Pancreas (tissue), 10 donors: ENCODE measurements around the gene ZCCHC14. TPM values are rescaled to one million over a fixed set of nuclear protein-coding genes. Genes with fewer than 3 reads are reported as not detected.
A peak's percentile ranks its signal among the peaks of the same experiment; 100 is the strongest.

ENCODE experiments used
- ATAC-seq, 4 donors: fragments of 200-7000 bp; cut with Tn5 transposase; one replicate each; pipeline versions ENCODE4 v1.8.0 to v1.9.1; 2020; ENCODE audit warnings: mild to moderate bottlenecking in 4 of 4, moderate library complexity in 4 of 4
- DNase-seq, 6 donors: peaks; one replicate each; pipeline ENCODE4 v3.0.0-alpha.2; 2020
- FAIRE-seq: peaks from 2 replicates; lab custom pipeline; 2012; peaks lifted over from hg19 to GRCh38; lab: Jason Lieb, UNC
- H3K27ac ChIP-seq, 4 donors: fragments of 200-600 bp; sonication (generic); 1 replicate in 3 of 4; 2 replicates in 1 of 4; pipeline versions ENCODE4 v1.5.0 to v1.8.0; 2020
- H3K27me3 ChIP-seq, 4 donors: fragments of 200-600 bp; one replicate each; pipeline ENCODE4 v1.8.0; 2021
- H3K36me3 ChIP-seq, 3 donors: fragments of 200-600 bp; sonication (generic) in 1 of 3; one replicate each; pipeline versions ENCODE4 v1.5.0 to v1.8.0; 2020 to 2021
- H3K4me1 ChIP-seq, 3 donors: fragments of 200-600 bp; one replicate each; pipeline ENCODE4 v1.8.0; 2021
- H3K4me3 ChIP-seq, 4 donors: fragments of 200-600 bp; sonication (generic) in 2 of 4; one replicate each; pipeline versions ENCODE4 v1.5.0 to v1.8.0; 2020 to 2021
- H3K9me3 ChIP-seq, 4 donors: fragments of 200-600 bp; one replicate each; pipeline ENCODE4 v1.8.0; 2021
- CTCF ChIP-seq, 4 donors: fragments of 200-600 bp; sonication (generic) in 3 of 4; IDR thresholded peaks; one replicate each; pipeline versions ENCODE4 v1.5.0 to v1.8.0; 2021; ENCODE audit warnings: antibody characterized with exemption in 4 of 4
- WGBS, 2 donors: extraction: QIAGEN DNeasy Blood & Tissue Kit; methylation state at CpG; one replicate each; pipeline ENCODE4 v1.1.7; 2013; 5-methylcytosine and 5-hydroxymethylcytosine counted together
- intact Hi-C, 3 donors: fragments of 100-400 bp; cut with DNase I; formaldehyde crosslinking; loops; one replicate each; pipeline versions ENCODE4 v1.11.1 to v1.14.2; 2022
- polyA plus RNA-seq, 2 donors: library from polyadenylated mRNA; stranded (reverse); fragments of 200-250 nt; gene quantifications; one replicate each; pipeline ENCODE4 v1.2.3, GENCODE V29; 2013
- total RNA-seq, 6 donors: library from RNA; stranded (reverse); fragmentation: NEBNext Ultra II Directional in 4 of 6; extraction: Animal tissue kit (Norgen Biotek cat#: 25700) in 4 of 6; gene quantifications; one replicate each; pipeline versions ENCODE4 v1.2.1 to v1.2.4, GENCODE V29; 2021 to 2023
- donor health status: healthy with polysubstance abuse.
- donor health status: DM: no; HTN: no; CAD: no; lungs with moderate emphysema.
- donor health status: DM: no; HTN: no; CAD: no.
- donor health status: control.
- donor health status: control.
- donor health status: Bipolar disorder and iron deficiency.
- donor health status: DM: yes; HTN: yes; CAD: no.
- donor health status: DM: no; HTN: no; CAD: no.
- donor health status: DM: no; HTN: no; CAD: no.
- donor health status: DM: yes; HTN: yes; CAD: no.

ZCCHC14 gene
- total and polyA plus RNA-seq, 8 donors = 10.7 to 20.0 (median 12.8) TPM

DNA sequence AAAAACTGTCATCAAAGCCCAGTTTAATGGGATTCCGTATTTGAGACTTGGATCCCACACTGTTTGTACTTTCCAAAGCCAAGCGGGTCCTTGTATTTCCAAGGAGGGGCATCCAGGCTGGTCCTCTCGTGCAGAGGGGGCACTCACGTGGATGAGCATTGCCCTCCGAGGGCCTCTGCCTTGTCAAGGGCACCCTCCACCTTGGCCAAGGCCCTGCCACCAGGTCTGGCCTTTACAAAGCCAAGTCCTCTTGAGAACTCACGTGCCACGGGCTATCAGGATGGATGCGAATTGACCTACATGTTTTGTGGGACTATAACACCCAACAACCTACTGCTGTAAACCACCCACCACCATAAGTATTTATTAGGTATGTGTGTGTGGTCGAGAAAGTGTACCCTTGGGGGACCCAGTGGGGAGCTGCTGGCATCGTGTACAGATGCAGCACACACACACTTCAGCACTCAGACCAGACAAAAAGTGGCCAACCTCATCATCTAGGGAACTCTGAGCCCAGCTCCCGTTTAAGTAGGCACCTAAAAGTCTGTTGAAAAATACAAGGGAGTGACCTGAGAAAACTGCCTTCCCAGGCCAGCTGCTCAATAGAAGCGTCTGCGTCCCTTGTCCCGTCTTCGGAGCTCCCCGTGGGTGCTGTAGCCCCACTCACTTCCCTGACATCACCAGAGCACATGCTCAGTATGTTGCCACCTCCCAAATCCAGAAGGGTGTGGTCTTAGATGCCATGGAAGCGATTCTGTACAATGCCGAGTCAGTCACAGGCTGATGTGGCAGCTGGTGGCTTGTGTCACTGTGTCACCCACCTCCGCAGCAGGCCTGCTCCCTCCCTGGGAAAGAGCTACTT, 87.8 kb downstream of the ZCCHC14 start:
- Histone ChIP-seq H3K9me3 (no peaks in the 10 kb centered on the region), H3K4me3 (no peak overlapping the region), H3K27ac (no peak overlapping the region), H3K4me1 (no peaks in the 10 kb centered on the region), H3K27me3 (no peaks in the 10 kb centered on the region), H3K36me3 (peaks cover 0 to 45% (median 23%) of the 10 kb centered on the region in 3 donors)
- ATAC-seq (no peak), FAIRE-seq (no peak), DNase-seq (no peak)
- intact Hi-C loops = no loop called here
- WGBS, 2 donors = 91 to 93% methylated on average over 19 of the region's 19 CpGs
- no peak for TF ChIP-seq CTCF (IDR thresholded peaks at IDR 0.05)

DNA sequence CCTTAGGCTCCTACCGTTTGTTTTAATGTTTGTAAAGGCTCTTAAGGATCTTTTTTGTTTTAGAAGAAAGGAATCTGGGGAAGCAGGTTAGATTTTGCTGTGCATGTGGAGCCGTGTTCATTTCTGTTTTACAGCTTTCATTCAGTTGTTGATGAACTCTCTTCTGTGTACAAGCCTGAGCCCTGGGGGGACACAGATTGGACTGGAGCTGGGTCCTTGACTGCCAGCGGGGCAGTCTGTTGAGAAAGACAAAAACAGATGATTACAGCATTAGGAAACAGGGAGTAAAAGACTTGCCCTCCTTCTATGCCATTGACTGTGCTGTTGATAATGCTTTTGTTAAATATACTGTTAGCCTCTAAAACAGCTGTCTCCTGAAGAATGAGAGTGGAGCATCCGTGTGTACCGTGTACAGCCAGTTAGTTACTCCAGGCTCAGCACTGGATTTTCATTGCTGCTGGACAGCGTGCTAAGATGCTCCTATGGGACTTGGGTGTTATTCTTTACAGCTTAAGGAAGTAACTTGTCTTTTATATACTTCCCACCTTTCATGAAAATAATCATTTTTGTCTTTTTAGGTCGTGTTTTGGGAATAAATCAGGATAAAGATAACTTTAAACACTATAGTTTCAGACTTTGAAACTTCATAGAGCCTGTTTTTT, 97.5 kb downstream of the ZCCHC14 start:
- intact Hi-C loops = no loop called here
- TF ChIP-seq CTCF (IDR thresholded peaks at IDR 0.05) = no peak
- Histone ChIP-seq H3K27ac (no peak overlapping the region), H3K36me3 (peaks cover 0 to 11% (median 0%) of the 10 kb centered on the region in 3 donors), H3K27me3 (no peaks in the 10 kb centered on the region), H3K4me1 (peaks cover 12 to 25% (median 12%) of the 10 kb centered on the region in 3 donors), H3K9me3 (no peaks in the 10 kb centered on the region), H3K4me3 (no peak overlapping the region)
- no peak for FAIRE-seq
- ATAC-seq = no peak
- WGBS, 2 donors = 64 to 71% methylated on average over 7 of the region's 7 CpGs
- no peak for DNase-seq

GRCh38 chr16:87393680-87394055, 99.2 kb downstream of the ZCCHC14 start:
- Histone ChIP-seq H3K9me3 (no peaks in the 10 kb centered on the region), H3K4me1 (peaks cover 16 to 39% (median 18%) of the 10 kb centered on the region in 3 donors), H3K27me3 (no peaks in the 10 kb centered on the region), H3K36me3 (peaks cover 0 to under 1% (median 0%) of the 10 kb centered on the region in 3 donors), H3K4me3 (peak overlapping the region in 3 of 4 donors; percentile 65 to 78 (median 74)), H3K27ac (peak overlapping the region in 2 of 4 donors; percentile 98)
- FAIRE-seq (no peak), ATAC-seq (no peak), DNase-seq (no peak)
- WGBS, 2 donors = 76 to 78% methylated on average over 6 of the region's 6 CpGs
- intact Hi-C loops = no loop called here
- TF ChIP-seq CTCF (IDR thresholded peaks at IDR 0.05) = no peak

GRCh38 chr16:87392821-87393679, 99.8 kb downstream of the ZCCHC14 start:
- H3K27ac ChIP-seq = peak overlapping the region; percentile 94 to 98 (median 97)
- peak overlapping the region; percentile 53 to 78 (median 70) for H3K4me3 ChIP-seq
- H3K36me3 ChIP-seq = no peaks in the 10 kb centered on the region
- H3K9me3 ChIP-seq = no peaks in the 10 kb centered on the region
- WGBS, 2 donors = 1% methylated on average over 34 to 53 of the region's 53 CpGs
- peak; percentile 45 to 86 (median 62) for DNase-seq
- no peak for ATAC-seq
- H3K27me3 ChIP-seq = no peaks in the 10 kb centered on the region
- peaks cover 18 to 41% (median 19%) of the 10 kb centered on the region in 3 donors for H3K4me1 ChIP-seq
- no peak for FAIRE-seq
- intact Hi-C loops = no loop called here
- no peak for TF ChIP-seq CTCF (IDR thresholded peaks at IDR 0.05)
